SK-N-SH (cell line): ENCODE measurements around the gene TNRC6C.

Experiments used
- CTCF ChIP-seq: fragments of 200-600 bp; sonication (generic); IDR thresholded peaks from 2 replicates; pipeline ENCODE4 v1.6.1; 2017; ENCODE audit warnings: antibody characterized with exemption, mild to moderate bottlenecking, moderate library complexity
- RAD21 ChIP-seq: IDR thresholded peaks from 2 replicates; pipeline ENCODE4 v1.6.1; 2012; ENCODE audit warnings: mild to moderate bottlenecking, low read length
- RXRA ChIP-seq: IDR thresholded peaks from 2 replicates; pipeline ENCODE4 v1.4.0; 2012; ENCODE audit warnings: low read depth, mild to moderate bottlenecking, borderline replicate concordance
- USF2 ChIP-seq: fragments of 150-350 bp; IDR thresholded peaks from 2 replicates; pipeline ENCODE4 v1.6.1; 2017; ENCODE audit warnings: antibody characterized with exemption, low read length, low read depth, borderline replicate concordance

- TF ChIP-seq RXRA (no peak), CTCF (peak; percentile 57), RAD21 (no peak), USF2 (no peak)
These were observed 179.1 kb downstream of the TNRC6C start for GRCh38 chr17:78137392-78138203.
